IMR-90 (cell line): ENCODE data around the gene WBP2NL.

ENCODE experiments used
- CHD1 ChIP-seq: IDR thresholded peaks from 2 replicates; pipeline ENCODE4 v1.6.1; 2012; ENCODE audit warnings: low read depth, low read length, improper control_type of control experiment
- CTCF ChIP-seq: conservative IDR thresholded peaks from 2 replicates; pipeline ENCODE4 v1.5.1; 2012; ENCODE audit warnings: mild to moderate bottlenecking, low read depth, low read length, improper control_type of control experiment
- MAFK ChIP-seq: IDR thresholded peaks from 2 replicates; pipeline ENCODE4 v1.6.1; 2012; ENCODE audit warnings: low read depth, low read length, improper control_type of control experiment
- MXI1 ChIP-seq: IDR thresholded peaks from 2 replicates; pipeline ENCODE4 v1.6.1; 2012; ENCODE audit warnings: low read depth, mild to moderate bottlenecking, low read length, moderate library complexity, borderline replicate concordance
- RAD21 ChIP-seq: IDR thresholded peaks from 2 replicates; pipeline ENCODE4 v1.6.1; 2012; ENCODE audit warnings: low read length, improper control_type of control experiment
- RCOR1 ChIP-seq: IDR thresholded peaks from 2 replicates; pipeline ENCODE4 v1.6.1; 2012; ENCODE audit warnings: mild to moderate bottlenecking, low read length, improper control_type of control experiment; ENCODE audit not compliant: insufficient replicate concordance
- RFX5 ChIP-seq: IDR thresholded peaks from 2 replicates; pipeline ENCODE4 v1.8.0; 2012; ENCODE audit warnings: low read depth, mild to moderate bottlenecking, low read length, moderate library complexity

- TF ChIP-seq CTCF, result no peak
- no peak for TF ChIP-seq MXI1
- no peak for TF ChIP-seq RAD21
- TF ChIP-seq MAFK, result no peak
- TF ChIP-seq RCOR1, result no peak
- TF ChIP-seq CHD1, result no peak
- TF ChIP-seq RFX5, result no peak
Measured at GRCh38 chr22:42069801-42070516, 71.4 kb downstream of the WBP2NL start.
